ENCODE measurements around the gene NMB. TPM values are rescaled to one million over a fixed set of nuclear protein-coding genes. Genes with fewer than 3 reads are reported as not detected.

The NMB gene
- total RNA-seq, 4 donors from 2014 or later, result 28.6 to 72.3 (median 43.0) TPM

- TF ChIP-seq CTCF (IDR thresholded peaks at IDR 0.05; ENCODE audit: low read depth), result no peak
Measured at GRCh38 chr15:84606653-84607120, 51.3 kb downstream of the NMB start.

- no peak for TF ChIP-seq CTCF (IDR thresholded peaks at IDR 0.05; ENCODE audit: low read depth)
Measured at GRCh38 chr15:84605554-84605882, 52.5 kb downstream of the NMB start.

Other genes starting within 250 kb of the NMB start
- gene ZSCAN2, start 57.2 kb downstream of the NMB start, total RNA-seq, result 10 to 100 TPM in 3 of 4 donors, 1 to 10 TPM in 1; 7.8 to 26.0 (median 10.2) TPM
- 10 to 100 TPM in 3 of 4 donors, 1 to 10 TPM in 1; 9.5 to 19.8 (median 15.8) TPM for gene WDR73, start 3.9 kb downstream of the NMB start, total RNA-seq
- 100 to 1,000 TPM; 185 to 250 (median 214) TPM for gene SEC11A, start 57.9 kb upstream of the NMB start, total RNA-seq
- 10 to 100 TPM; 19.2 to 35.2 (median 20.4) TPM for gene ZNF592, start 90.4 kb upstream of the NMB start, total RNA-seq
- 10 to 100 TPM in 2 of 4 donors, 1 to 10 TPM in 2; 3.3 to 70.3 (median 8.1) TPM for gene ALPK3, start 159.2 kb upstream of the NMB start, total RNA-seq
- not detected for gene SLC28A1, start 226.5 kb upstream of the NMB start, total RNA-seq